GM18873 (cell line): ENCODE measurements around the gene KIAA0825.
"Not testable (repeated sequence)": the region's sequence is repeated elsewhere in the genome, so short reads cannot be mapped to it uniquely, and the experiment has no call there.

Experiments used
- ATAC-seq: cut with Tn5 transposase; IDR thresholded peaks from one replicate; pipeline ENCODE4 v1.9.1; 2021; ENCODE audit warnings: mild to moderate bottlenecking, moderate library complexity, moderate number of reproducible peaks; ENCODE audit not compliant: unreplicated experiment, low FRiP score

The KIAA0825 gene

GRCh38 chr5:94595281-94595840 is 23.0 kb downstream of the KIAA0825 start:
- ATAC-seq: no peak

- ATAC-seq: peak; percentile 86
Observed at GRCh38 chr5:94577466-94578245, 40.7 kb downstream of the KIAA0825 start.

GRCh38 chr5:94575196-94575595 is 43.2 kb downstream of the KIAA0825 start:
- no peak for ATAC-seq

GRCh38 chr5:94573349-94573748 is 45.1 kb downstream of the KIAA0825 start:
- ATAC-seq: not testable (repeated sequence)

GRCh38 chr5:94571415-94571814 is 47.0 kb downstream of the KIAA0825 start:
- ATAC-seq: no peak

- no peak for ATAC-seq
Observed at GRCh38 chr5:94564812-94565211, 53.6 kb downstream of the KIAA0825 start.

GRCh38 chr5:94562327-94562971 is 56.0 kb downstream of the KIAA0825 start:
- ATAC-seq: no peak

- no peak for ATAC-seq
Observed at GRCh38 chr5:94558028-94558427, 60.4 kb downstream of the KIAA0825 start.

- ATAC-seq: no peak
Observed at GRCh38 chr5:94551858-94552257, 66.5 kb downstream of the KIAA0825 start.

- no peak for ATAC-seq
Observed at GRCh38 chr5:94545870-94546625, 72.4 kb downstream of the KIAA0825 start.

GRCh38 chr5:94544875-94545547 is 73.4 kb downstream of the KIAA0825 start:
- ATAC-seq: no peak

GRCh38 chr5:94544031-94544650 is 74.3 kb downstream of the KIAA0825 start:
- no peak for ATAC-seq

- ATAC-seq: no peak
Observed at GRCh38 chr5:94540856-94541494, 77.4 kb downstream of the KIAA0825 start.

GRCh38 chr5:94538260-94538659 is 80.1 kb downstream of the KIAA0825 start:
- ATAC-seq: no peak

- no peak for ATAC-seq
Observed at GRCh38 chr5:94526706-94527105, 91.7 kb downstream of the KIAA0825 start.

- peak; percentile 83 for ATAC-seq
Observed at GRCh38 chr5:94524841-94525697, 93.3 kb downstream of the KIAA0825 start.

- no peak for ATAC-seq
Observed at GRCh38 chr5:94523018-94523417, 95.4 kb downstream of the KIAA0825 start.

- ATAC-seq: no peak
Observed at GRCh38 chr5:94522117-94522516, 96.3 kb downstream of the KIAA0825 start.
